GM19397 (cell line): ENCODE data around the gene CDC42SE2.
A peak's percentile ranks its signal among the peaks of the same experiment; 100 is the strongest.
"Not testable (repeated sequence)": the region's sequence is repeated elsewhere in the genome, so short reads cannot be mapped to it uniquely, and the experiment has no call there.

Source experiments
- ATAC-seq: cut with Tn5 transposase; IDR thresholded peaks from one replicate; pipeline ENCODE4 v1.9.1; 2021; ENCODE audit warnings: mild to moderate bottlenecking, moderate library complexity; ENCODE audit not compliant: unreplicated experiment

Gene CDC42SE2

DNA sequence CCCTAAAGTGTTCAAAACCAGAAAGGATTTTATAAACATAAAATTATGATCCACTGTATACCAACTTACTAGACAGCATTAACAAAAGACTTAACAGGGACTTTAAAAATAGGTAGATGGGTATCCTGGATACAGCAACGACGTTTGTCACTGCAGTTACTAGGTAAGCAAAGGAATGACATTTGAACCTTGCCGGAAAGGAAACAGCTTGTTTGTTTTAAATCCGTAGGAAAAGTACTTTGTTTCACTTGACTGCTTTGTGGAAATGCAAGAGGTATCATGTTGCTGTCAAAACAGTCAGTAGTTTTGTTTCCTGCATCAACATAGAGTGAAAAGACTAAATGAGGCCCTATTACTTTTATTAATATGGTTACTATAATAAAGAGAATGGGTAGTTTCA lies 122.9 kb downstream of the CDC42SE2 start:
- no peak for ATAC-seq

- ATAC-seq: no peak
Measured at GRCh38 chr5:131387255-131387654, 123.4 kb downstream of the CDC42SE2 start.

GRCh38 chr5:131389096-131389868 lies 125.4 kb downstream of the CDC42SE2 start:
- ATAC-seq: no peak

- no peak for ATAC-seq
Measured at GRCh38 chr5:131389869-131390265, 126.0 kb downstream of the CDC42SE2 start.

- no peak for ATAC-seq
Measured at GRCh38 chr5:131392466-131393095, 128.7 kb downstream of the CDC42SE2 start.

DNA sequence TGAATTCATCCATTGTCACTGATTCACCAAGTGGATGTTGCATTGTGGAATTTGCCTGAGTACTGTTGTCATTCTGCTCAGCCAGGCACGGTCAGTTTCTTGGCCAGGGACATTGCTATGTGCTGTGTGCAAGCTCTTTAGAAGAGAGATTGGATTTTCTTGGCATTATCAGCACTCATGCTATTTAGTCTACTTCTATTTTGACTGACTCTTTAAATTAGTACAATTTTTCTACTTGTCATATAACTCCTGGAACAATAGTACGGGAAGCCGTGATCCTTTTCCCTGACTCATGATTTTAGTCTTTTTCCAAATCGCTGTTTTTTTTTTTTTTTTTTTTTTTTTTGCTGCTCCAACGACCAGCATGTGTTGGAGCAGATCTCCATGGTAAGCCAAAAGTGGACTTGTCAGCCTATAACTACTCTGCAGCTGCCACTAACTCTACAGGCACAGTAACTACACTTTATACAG lies 129.7 kb downstream of the CDC42SE2 start:
- no peak for ATAC-seq

DNA sequence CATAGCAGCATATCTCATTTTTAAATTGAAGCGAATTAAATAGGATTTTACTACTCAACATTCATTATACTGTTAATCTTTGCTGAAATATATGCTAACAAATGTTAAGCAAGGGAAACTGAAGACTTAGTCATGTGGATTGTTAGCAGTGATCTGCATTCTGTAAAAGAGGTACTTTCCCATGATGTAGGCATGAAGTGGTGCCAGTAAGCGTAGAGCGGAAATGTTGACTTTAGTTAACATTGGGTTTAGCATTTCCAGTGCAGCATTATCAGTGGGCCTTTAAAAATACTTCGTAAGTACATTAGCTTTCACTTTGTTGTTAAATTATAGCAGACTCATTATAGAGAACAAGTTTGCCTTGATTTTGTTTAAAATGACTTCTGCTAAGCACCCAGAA lies 130.3 kb downstream of the CDC42SE2 start:
- ATAC-seq: peak; percentile 72

GRCh38 chr5:131396015-131396414 lies 132.2 kb downstream of the CDC42SE2 start:
- ATAC-seq: peak; percentile 61

DNA sequence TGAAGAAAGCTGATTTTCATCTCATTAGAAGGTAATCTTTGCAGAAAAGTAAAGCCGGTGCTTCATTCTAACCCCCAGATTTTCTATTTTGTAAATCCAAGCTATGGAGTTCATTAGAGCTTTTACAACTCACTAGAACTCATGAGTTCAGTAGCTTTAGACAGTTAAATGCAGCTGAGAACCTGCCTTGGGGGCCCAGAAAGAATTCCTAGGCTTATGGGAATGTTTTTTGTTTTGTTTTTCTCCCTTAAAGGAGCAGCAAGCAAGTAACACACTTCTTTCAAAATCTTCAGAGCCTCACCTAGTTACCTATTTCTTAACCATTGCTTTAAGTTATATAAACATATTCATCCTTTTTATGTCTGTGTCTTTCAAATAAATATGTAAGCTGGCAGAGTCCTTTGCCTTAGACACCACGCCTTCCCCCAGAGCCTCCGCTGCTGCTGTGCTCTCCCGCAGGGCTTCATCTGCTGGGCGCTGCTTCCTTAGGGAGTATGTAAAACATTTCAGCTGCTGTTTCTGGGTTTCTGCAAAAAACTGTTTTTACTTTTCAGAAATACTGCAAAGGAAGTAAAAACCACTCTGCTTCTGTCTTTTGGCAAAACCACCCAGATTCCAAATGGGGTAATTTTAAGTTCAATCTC lies 132.9 kb downstream of the CDC42SE2 start:
- no peak for ATAC-seq

- ATAC-seq: not testable (repeated sequence)
Measured at GRCh38 chr5:131399007-131399406, 135.2 kb downstream of the CDC42SE2 start.

GRCh38 chr5:131400585-131400984 lies 136.7 kb downstream of the CDC42SE2 start:
- no peak for ATAC-seq

DNA sequence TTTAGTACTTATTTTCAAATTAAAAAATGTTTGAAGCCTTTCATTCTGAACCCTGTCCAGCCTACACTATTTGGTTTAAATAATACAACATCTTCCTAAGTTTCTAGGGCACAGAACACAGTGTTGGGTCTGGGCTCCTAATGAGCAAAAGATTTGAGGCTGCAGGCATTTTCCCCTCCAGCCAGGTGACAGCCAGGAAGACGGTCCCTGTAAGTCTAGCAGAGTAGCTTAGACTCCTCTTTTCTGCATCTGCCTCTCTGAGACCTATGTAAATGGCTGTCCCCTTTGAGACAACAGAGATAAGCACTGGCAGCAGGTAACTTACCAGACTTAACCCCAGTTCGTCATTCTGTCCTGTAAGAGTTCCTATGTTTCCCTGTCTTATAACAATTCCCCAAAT lies 141.8 kb downstream of the CDC42SE2 start:
- no peak for ATAC-seq

GRCh38 chr5:131406076-131406475 lies 142.2 kb downstream of the CDC42SE2 start:
- no peak for ATAC-seq

DNA sequence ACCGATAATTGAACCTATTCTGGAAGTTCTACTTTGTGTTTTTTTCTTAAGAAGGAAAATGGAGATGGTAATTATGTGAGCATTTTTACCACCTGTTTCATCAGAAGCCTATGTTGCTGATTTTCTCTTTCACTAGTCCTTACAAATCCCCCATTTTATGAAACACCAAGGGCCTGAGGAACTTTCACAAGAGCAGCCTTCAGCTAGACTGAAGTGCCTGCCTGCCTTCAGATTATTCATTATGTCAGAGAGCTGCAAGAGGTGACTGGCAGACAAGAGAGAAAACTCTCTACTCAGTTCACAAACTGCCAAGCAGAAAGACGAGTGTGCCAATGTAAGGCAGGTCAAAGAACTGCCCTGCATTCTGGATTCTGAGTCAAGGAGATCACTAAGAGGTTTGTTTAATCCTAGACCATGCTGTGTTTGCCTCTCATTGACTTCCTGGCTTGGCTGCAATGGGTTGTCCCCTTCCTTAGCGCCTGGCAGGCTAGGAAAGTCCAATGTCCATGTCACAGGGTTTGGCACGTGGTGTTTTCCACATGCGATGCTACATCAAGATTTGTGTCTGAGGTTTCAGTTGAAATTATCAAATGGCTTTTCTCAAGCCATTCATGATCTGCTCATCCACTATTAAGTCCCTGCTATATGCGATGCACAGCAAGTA lies 143.3 kb downstream of the CDC42SE2 start:
- ATAC-seq: no peak

GRCh38 chr5:131413605-131414559 lies 150.0 kb downstream of the CDC42SE2 start:
- ATAC-seq: peak; percentile 78

DNA sequence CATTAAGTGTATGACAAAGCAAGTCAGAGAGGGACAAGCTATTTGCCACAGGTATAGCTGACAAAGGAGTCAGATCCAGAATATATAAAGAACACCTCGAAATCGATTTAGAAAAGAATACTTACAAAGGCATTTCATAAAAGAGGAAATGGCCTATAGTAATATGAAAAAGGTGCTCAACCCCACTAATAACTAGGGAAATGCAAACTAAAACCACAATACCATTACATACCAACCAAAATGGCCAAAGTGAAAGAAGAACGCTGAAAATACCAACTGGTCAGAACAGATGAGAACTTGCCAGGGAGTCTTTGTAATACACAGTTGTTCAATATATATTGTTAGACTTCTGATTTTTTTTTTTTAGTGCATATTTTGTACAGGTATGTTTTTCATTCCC lies 152.9 kb downstream of the CDC42SE2 start:
- ATAC-seq: peak; percentile 70

- ATAC-seq: peak; percentile 26
Measured at GRCh38 chr5:131417240-131417869, 153.5 kb downstream of the CDC42SE2 start.

DNA sequence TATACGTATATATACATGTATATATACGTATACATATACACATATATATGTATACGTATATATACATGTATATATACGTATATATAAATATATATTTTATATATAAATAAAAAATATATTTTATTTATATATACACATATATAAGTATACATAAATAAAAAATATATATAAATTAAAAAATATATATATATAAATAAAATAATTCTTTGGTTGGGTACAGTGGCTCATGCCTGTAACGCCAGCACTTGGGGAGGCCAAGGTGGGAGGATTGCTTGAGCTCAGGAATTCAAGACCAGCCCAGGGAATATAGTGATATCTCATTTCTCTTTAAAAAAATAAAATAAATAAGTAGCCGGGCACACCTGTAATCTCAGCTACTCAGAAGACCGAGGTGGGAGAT lies 155.0 kb downstream of the CDC42SE2 start:
- no peak for ATAC-seq

- no peak for ATAC-seq
Measured at GRCh38 chr5:131419877-131420276, 156.0 kb downstream of the CDC42SE2 start.

- no peak for ATAC-seq
Measured at GRCh38 chr5:131423056-131423455, 159.2 kb downstream of the CDC42SE2 start.
